Tibial nerve (tissue), 4 donors: ENCODE results near the gene CARD11. TPM values are rescaled to one million over a fixed set of nuclear protein-coding genes. Genes with fewer than 3 reads are reported as not detected.

Experiments used
- DNase-seq, 2 donors: peaks; one replicate each; pipeline ENCODE4 v3.0.0-alpha.2; 2019; ENCODE audit warnings: low spot score in 2 of 2
- H3K27ac ChIP-seq, 4 donors: fragments of 200-600 bp; sonication (generic) in 3 of 4; one replicate each; pipeline ENCODE4 v1.5.1; 2017 to 2019; ENCODE audit warnings: mild to moderate bottlenecking in 1 of 4
- H3K27me3 ChIP-seq, 2 donors: fragments of 200-600 bp; sonication (generic) in 1 of 2; one replicate each; pipeline versions ENCODE4 v1.5.1 to v1.6.0; 2017 to 2019
- H3K36me3 ChIP-seq, 3 donors: fragments of 200-600 bp; sonication (generic); one replicate each; pipeline ENCODE4 v1.5.1; 2018 to 2019
- H3K4me1 ChIP-seq, 4 donors: fragments of 200-600 bp; sonication (generic) in 3 of 4; one replicate each; pipeline ENCODE4 v1.5.1; 2017 to 2019
- H3K4me3 ChIP-seq, 4 donors: fragments of 200-600 bp; sonication (generic) in 3 of 4; one replicate each; pipeline ENCODE4 v1.5.1; 2017 to 2019; ENCODE audit warnings: mild to moderate bottlenecking in 1 of 4, moderate library complexity in 1 of 4
- H3K9me3 ChIP-seq, 4 donors: fragments of 200-600 bp; sonication (generic) in 3 of 4; one replicate each; pipeline ENCODE4 v1.5.1; 2017 to 2019
- EP300 ChIP-seq, 2 donors: sonication (generic); formaldehyde crosslinking; IDR thresholded peaks; one replicate each; pipeline ENCODE4 v1.6.1; 2017; ENCODE audit warnings: antibody characterized with exemption in 2 of 2, mild to moderate bottlenecking in 1 of 2
- POLR2A ChIP-seq, 2 donors: fragments of 450-650 bp; IDR thresholded peaks; one replicate each; pipeline ENCODE4 v1.6.1; 2017; ENCODE audit warnings: antibody characterized with exemption in 2 of 2, mild to moderate bottlenecking in 2 of 2, moderate library complexity in 2 of 2
- WGBS, 2 donors: methylation state at CpG; one replicate each; pipeline ENCODE4 v1.1.5; 2018; 5-methylcytosine and 5-hydroxymethylcytosine counted together
- total RNA-seq, 4 donors: library from RNA; depleted of rRNA; stranded (reverse); fragments of >200 nt; gene quantifications; one replicate each; pipeline ENCODE4 v1.1.0, GENCODE V29; 2016
- TF ChIP-seq, protein P1 (sequence below), 5 experiments: fragments of 200-600 bp in 3 of 5; fragments of 450-650 bp in 2 of 5; sonication (generic) in 3 of 5; IDR thresholded peaks; one replicate each; pipeline ENCODE4 v1.5.1; 2016 to 2019; ENCODE audit warnings: antibody characterized with exemption in 5 of 5, mild to moderate bottlenecking in 3 of 5, moderate library complexity in 2 of 5

Gene CARD11
- total RNA-seq, 4 donors from 2014 or later: 2.0 to 4.8 (median 3.1) TPM

- no peaks in the 10 kb centered on the region for H3K4me1 ChIP-seq
- no peak overlapping the region for H3K27ac ChIP-seq
- WGBS, 2 donors: 66 to 73% methylated on average over 4 of the region's 4 CpGs
- DNase-seq: no peak
- TF ChIP-seq POLR2A (IDR thresholded peaks at IDR 0.05): no peak
- TF ChIP-seq EP300 (IDR thresholded peaks at IDR 0.05): no peak
- TF ChIP-seq, protein P1, sequence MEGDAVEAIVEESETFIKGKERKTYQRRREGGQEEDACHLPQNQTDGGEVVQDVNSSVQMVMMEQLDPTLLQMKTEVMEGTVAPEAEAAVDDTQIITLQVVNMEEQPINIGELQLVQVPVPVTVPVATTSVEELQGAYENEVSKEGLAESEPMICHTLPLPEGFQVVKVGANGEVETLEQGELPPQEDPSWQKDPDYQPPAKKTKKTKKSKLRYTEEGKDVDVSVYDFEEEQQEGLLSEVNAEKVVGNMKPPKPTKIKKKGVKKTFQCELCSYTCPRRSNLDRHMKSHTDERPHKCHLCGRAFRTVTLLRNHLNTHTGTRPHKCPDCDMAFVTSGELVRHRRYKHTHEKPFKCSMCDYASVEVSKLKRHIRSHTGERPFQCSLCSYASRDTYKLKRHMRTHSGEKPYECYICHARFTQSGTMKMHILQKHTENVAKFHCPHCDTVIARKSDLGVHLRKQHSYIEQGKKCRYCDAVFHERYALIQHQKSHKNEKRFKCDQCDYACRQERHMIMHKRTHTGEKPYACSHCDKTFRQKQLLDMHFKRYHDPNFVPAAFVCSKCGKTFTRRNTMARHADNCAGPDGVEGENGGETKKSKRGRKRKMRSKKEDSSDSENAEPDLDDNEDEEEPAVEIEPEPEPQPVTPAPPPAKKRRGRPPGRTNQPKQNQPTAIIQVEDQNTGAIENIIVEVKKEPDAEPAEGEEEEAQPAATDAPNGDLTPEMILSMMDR (IDR thresholded peaks at IDR 0.05): no peak
- no peak overlapping the region for H3K4me3 ChIP-seq
- no peaks in the 10 kb centered on the region for H3K36me3 ChIP-seq
- H3K9me3 ChIP-seq: peaks cover 0 to 42% (median 0%) of the 10 kb centered on the region in 4 donors
- H3K27me3 ChIP-seq: no peaks in the 10 kb centered on the region
Measured at GRCh38 chr7:3083350-3083749, 39.7 kb upstream of the CARD11 start.

- Histone ChIP-seq H3K4me3 (no peak overlapping the region), H3K36me3 (no peaks in the 10 kb centered on the region), H3K27ac (no peak overlapping the region), H3K9me3 (peaks cover 0 to 44% (median 0%) of the 10 kb centered on the region in 4 donors), H3K4me1 (no peaks in the 10 kb centered on the region), H3K27me3 (no peaks in the 10 kb centered on the region)
- 80 to 86% methylated on average over 9 of the region's 9 CpGs for WGBS, 2 donors
- TF ChIP-seq POLR2A (IDR thresholded peaks at IDR 0.05) (no peak), EP300 (IDR thresholded peaks at IDR 0.05) (no peak)
- TF ChIP-seq, protein P1 (IDR thresholded peaks at IDR 0.05): no peak
- no peak for DNase-seq
Measured at GRCh38 chr7:3082831-3083230, 39.2 kb upstream of the CARD11 start.

DNA sequence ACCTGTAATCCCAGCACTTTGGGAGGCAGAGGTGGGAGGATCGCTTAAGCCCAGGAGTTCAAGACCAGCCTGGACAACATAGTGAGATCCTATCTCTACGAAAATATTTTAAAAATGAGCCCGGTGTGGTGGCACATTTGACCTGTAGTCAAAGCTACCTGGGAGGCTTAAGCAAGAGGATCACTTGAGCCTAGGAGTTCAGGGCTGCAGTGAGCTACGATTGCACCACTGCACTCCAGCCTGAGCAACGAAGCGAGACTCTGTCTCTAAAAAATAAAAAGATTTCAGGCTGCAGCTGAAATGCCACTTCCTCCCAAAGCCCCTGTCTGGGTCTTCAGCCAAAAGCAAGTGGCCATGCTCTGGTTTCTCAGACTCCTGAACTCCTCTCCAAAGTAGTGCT is 38.7 kb upstream of the CARD11 start:
- Histone ChIP-seq H3K4me1 (no peaks in the 10 kb centered on the region), H3K9me3 (peaks cover 0 to 48% (median 0%) of the 10 kb centered on the region in 4 donors), H3K27me3 (no peaks in the 10 kb centered on the region), H3K36me3 (no peaks in the 10 kb centered on the region), H3K27ac (no peak overlapping the region), H3K4me3 (no peak overlapping the region)
- WGBS, 2 donors: 77 to 93% methylated on average over 6 of the region's 6 CpGs
- TF ChIP-seq EP300 (IDR thresholded peaks at IDR 0.05) (no peak), POLR2A (IDR thresholded peaks at IDR 0.05) (no peak)
- TF ChIP-seq, protein P1 (IDR thresholded peaks at IDR 0.05): no peak
- DNase-seq: no peak

GRCh38 chr7:3080106-3080505 is 36.4 kb upstream of the CARD11 start:
- no peak for DNase-seq
- TF ChIP-seq POLR2A (IDR thresholded peaks at IDR 0.05) (no peak), EP300 (IDR thresholded peaks at IDR 0.05) (no peak)
- 59 to 72% methylated on average over 5 of the region's 5 CpGs for WGBS, 2 donors
- peaks cover 0 to 71% (median 0%) of the 10 kb centered on the region in 4 donors for H3K9me3 ChIP-seq
- no peak overlapping the region for H3K27ac ChIP-seq
- H3K36me3 ChIP-seq: no peaks in the 10 kb centered on the region
- H3K4me3 ChIP-seq: no peak overlapping the region
- H3K27me3 ChIP-seq: no peaks in the 10 kb centered on the region
- H3K4me1 ChIP-seq: no peaks in the 10 kb centered on the region

DNA sequence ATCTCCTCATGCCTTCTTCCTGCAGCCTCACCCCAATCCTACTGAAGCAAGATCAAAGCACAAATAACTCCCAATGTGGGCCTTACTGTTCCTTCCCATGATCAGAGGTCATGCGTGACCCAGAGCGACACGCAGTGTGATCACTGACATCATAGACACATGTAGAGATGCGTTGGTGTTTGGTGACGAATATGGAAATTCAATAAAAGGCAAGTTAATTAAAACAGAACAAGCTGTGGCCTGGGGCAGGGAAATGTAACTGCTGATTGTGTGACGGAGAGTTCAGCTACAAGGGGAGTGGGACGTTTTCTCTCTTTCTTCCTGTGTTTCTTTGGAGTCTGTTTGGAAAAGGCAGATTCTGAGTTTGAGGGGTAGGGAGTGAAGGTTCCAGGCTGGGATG is 34.8 kb upstream of the CARD11 start:
- H3K4me3 ChIP-seq: no peak overlapping the region
- H3K36me3 ChIP-seq: no peaks in the 10 kb centered on the region
- no peaks in the 10 kb centered on the region for H3K27me3 ChIP-seq
- peaks cover 0 to 63% (median 0%) of the 10 kb centered on the region in 4 donors for H3K9me3 ChIP-seq
- 73 to 78% methylated on average over 7 of the region's 7 CpGs for WGBS, 2 donors
- H3K4me1 ChIP-seq: no peaks in the 10 kb centered on the region
- DNase-seq: no peak
- TF ChIP-seq POLR2A (IDR thresholded peaks at IDR 0.05) (no peak), EP300 (IDR thresholded peaks at IDR 0.05) (no peak)
- TF ChIP-seq, protein P1 (IDR thresholded peaks at IDR 0.05): no peak
- H3K27ac ChIP-seq: no peak overlapping the region

DNA sequence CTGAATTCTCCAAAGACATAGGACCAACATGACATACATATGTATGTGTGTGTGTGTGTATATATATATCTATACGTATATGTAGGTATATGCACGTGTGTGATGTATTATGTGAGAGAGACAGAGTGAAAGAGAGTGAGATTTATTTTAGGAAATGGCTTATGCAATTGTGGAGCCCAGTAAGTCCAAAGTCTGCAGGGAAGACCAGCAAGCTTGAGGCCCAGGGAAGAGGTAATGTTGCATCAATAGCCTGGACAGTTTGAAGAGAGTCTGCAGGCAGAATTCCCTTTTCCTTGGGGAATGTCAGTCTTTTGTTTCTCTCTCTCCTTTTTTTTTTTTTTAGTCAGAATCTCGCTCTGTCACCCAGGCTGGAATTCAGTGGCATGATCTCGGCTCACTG is 33.0 kb upstream of the CARD11 start:
- TF ChIP-seq, protein P1 (IDR thresholded peaks at IDR 0.05): no peak
- TF ChIP-seq EP300 (IDR thresholded peaks at IDR 0.05) (no peak), POLR2A (IDR thresholded peaks at IDR 0.05) (no peak)
- no peaks in the 10 kb centered on the region for H3K4me1 ChIP-seq
- H3K4me3 ChIP-seq: no peak overlapping the region
- peaks cover 0 to 62% (median 0%) of the 10 kb centered on the region in 4 donors for H3K9me3 ChIP-seq
- 82 to 89% methylated on average over 4 of the region's 4 CpGs for WGBS, 2 donors
- no peak overlapping the region for H3K27ac ChIP-seq
- no peaks in the 10 kb centered on the region for H3K36me3 ChIP-seq
- no peaks in the 10 kb centered on the region for H3K27me3 ChIP-seq
- DNase-seq: no peak
